HepG2 (cell line): Measurements from ENCODE around the gene SNRNP200. TPM values are rescaled to one million over a fixed set of nuclear protein-coding genes. Genes with fewer than 3 reads are reported as not detected.

Source experiments
- ASH2L ChIP-seq: fragments of 300-600, 200-600 bp; sonication (generic); IDR thresholded peaks from 2 replicates; pipeline ENCODE4 v1.7.0; 2017; ENCODE audit warnings: low read depth, mild to moderate bottlenecking, moderate library complexity, mixed read lengths, low read length; ENCODE audit not compliant: insufficient read length
- BCL3 ChIP-seq: sonication (generic); formaldehyde crosslinking; IDR thresholded peaks from 2 replicates; pipeline ENCODE4 v1.5.1; 2020; ENCODE audit warnings: mild to moderate bottlenecking, missing genetic modification reagents, moderate library complexity
- CREB1 ChIP-seq, 2 experiments: fragments of 450-650 bp in 1 of 2; IDR thresholded peaks; 2 replicates each; pipeline ENCODE4 v1.6.1; 2016 to 2017; ENCODE audit warnings: control low read depth in 1 of 2, mild to moderate bottlenecking in 1 of 2, missing compliant biosample characterization in 1 of 2, missing genetic modification characterization in 1 of 2
- GATA4 ChIP-seq: sonication (generic); IDR thresholded peaks from 2 replicates; pipeline ENCODE4 v1.6.1; 2016; ENCODE audit warnings: antibody characterized with exemption, low read depth, borderline replicate concordance
- NFE2L1 ChIP-seq: sonication (generic); formaldehyde crosslinking; IDR thresholded peaks from 2 replicates; pipeline ENCODE4 v1.4.0; 2020; ENCODE audit warnings: missing genetic modification reagents, mild to moderate bottlenecking, borderline replicate concordance
- ONECUT2 ChIP-seq: sonication (generic); formaldehyde crosslinking; IDR thresholded peaks from 2 replicates; pipeline ENCODE4 v1.4.0; 2020; ENCODE audit warnings: missing genetic modification reagents
- RXRA ChIP-seq: sonication (generic); formaldehyde crosslinking; IDR thresholded peaks from 2 replicates; pipeline ENCODE4 v1.5.1; 2020; ENCODE audit warnings: missing genetic modification reagents
- TFAP4 ChIP-seq: sonication (generic); IDR thresholded peaks from 2 replicates; pipeline ENCODE4 v1.6.1; 2016; ENCODE audit warnings: low read depth, borderline replicate concordance
- ZFP90 ChIP-seq: sonication (generic); formaldehyde crosslinking; IDR thresholded peaks from 2 replicates; pipeline ENCODE4 v1.8.0; 2022; ENCODE audit warnings: missing genetic modification reagents, mild to moderate bottlenecking, inconsistent platforms, borderline replicate concordance
- ZNF639 ChIP-seq: conservative IDR thresholded peaks from 2 replicates; pipeline ENCODE4 v1.6.1; 2018; ENCODE audit warnings: missing genetic modification reagents
- ZNF646 ChIP-seq: sonication (generic); formaldehyde crosslinking; IDR thresholded peaks from 2 replicates; pipeline ENCODE4 v1.9.0; 2021; ENCODE audit warnings: mild to moderate bottlenecking, missing genetic modification reagents
- ZNF687 ChIP-seq: sonication (generic); formaldehyde crosslinking; IDR thresholded peaks from 2 replicates; pipeline ENCODE4 v1.5.1; 2020; ENCODE audit warnings: mild to moderate bottlenecking, missing genetic modification reagents, moderate library complexity
- ZNF713 ChIP-seq: sonication (generic); formaldehyde crosslinking; IDR thresholded peaks from 2 replicates; pipeline ENCODE4 v1.4.0; 2020; ENCODE audit warnings: mild to moderate bottlenecking, missing genetic modification reagents
- polyA plus RNA-seq, 8 experiments: library from polyadenylated mRNA; depleted of rRNA in 3 of 8; stranded (reverse) in 7 of 8; unstranded in 1 of 8; fragments of >200 nt; fragmentation: Illumina TruSeq in 4 of 8; extraction: Trizol in 4 of 8; gene quantifications; 2 replicates each; pipeline versions ENCODE4 v1.2.1 to v1.2.3, GENCODE V29; 2011 to 2016; ENCODE audit warnings: low read depth in 4 of 8, missing spikeins in 1 of 8, mixed read lengths in 1 of 8; ENCODE audit not compliant: insufficient read depth in 1 of 8
- total RNA-seq, 5 experiments: library from RNA; depleted of rRNA; stranded (reverse); fragments of >200 nt; fragmentation: Illumina TruSeq; extraction: Trizol; gene quantifications; 2 replicates each; pipeline ENCODE4 v1.2.3, GENCODE V29; 2016; ENCODE audit warnings: low read depth in 1 of 5

The SNRNP200 gene
- total and polyA plus RNA-seq, 2 of the 13 experiments (the other 11 are each of a cell fraction or from before 2014, with no cell fraction given), result 99.0 to 232 TPM

- peak; percentile 7; the same call in 1 of the 2 replicates for TF ChIP-seq TFAP4
- peak; percentile 32; the same call in 1 of the 2 replicates for TF ChIP-seq ZFP90 (CRISPR knock-in tag)
- TF ChIP-seq ZNF687, result peak; percentile 96
- TF ChIP-seq ZNF713, result no peak
- TF ChIP-seq ASH2L, result peak; percentile 46
- TF ChIP-seq BCL3 (CRISPR knock-in tag), result peak; percentile 37
- no peak for TF ChIP-seq CREB1 (IDR thresholded peaks at IDR 0.05)
- TF ChIP-seq CREB1 (CRISPR knock-in tag; IDR thresholded peaks at IDR 0.05), result no peak
- 0 out of 2 replicates have a peak, but pooled peaks have one; percentile 42 for TF ChIP-seq RXRA (CRISPR knock-in tag)
- TF ChIP-seq ZNF639 (CRISPR knock-in tag), result peak; percentile 47; the same call in 1 of the 2 replicates
- TF ChIP-seq GATA4, result no peak
- TF ChIP-seq NFE2L1 (CRISPR knock-in tag), result no peak; the same call in 1 of the 2 replicates
- TF ChIP-seq ZNF646, result no peak
- no peak for TF ChIP-seq ONECUT2 (CRISPR knock-in tag)
Measured at GRCh38 chr2:96325041-96325883, 19.9 kb upstream of the SNRNP200 start, which contains the start of gene ITPRIPL1 (continued).
